Activated naive CD8-positive, alpha-beta T cell (primary cell): Measurements from ENCODE around the gene DCTN2.
"Not testable (repeated sequence)": the region's sequence is repeated elsewhere in the genome, so short reads cannot be mapped to it uniquely, and the experiment has no call there.

Experiments
- H3K27ac Mint-ChIP-seq: one replicate; pipeline ENCODE4 v1.8.0; 2021; ENCODE audit warnings: mixed read lengths
- H3K27me3 Mint-ChIP-seq: one replicate; pipeline ENCODE4 v1.8.0; 2021; ENCODE audit warnings: mixed read lengths
- H3K36me3 Mint-ChIP-seq: one replicate; pipeline ENCODE4 v1.8.0; 2021; ENCODE audit warnings: mixed read lengths
- H3K4me1 Mint-ChIP-seq: one replicate; pipeline ENCODE4 v1.8.0; 2021; ENCODE audit warnings: low read depth, mixed read lengths
- H3K4me3 Mint-ChIP-seq: one replicate; pipeline ENCODE4 v1.8.0; 2021; ENCODE audit warnings: mild to moderate bottlenecking, mixed read lengths
- H3K9me3 Mint-ChIP-seq: one replicate; pipeline ENCODE4 v1.8.0; 2021; ENCODE audit warnings: low read depth, mixed read lengths

Gene DCTN2

GRCh38 chr12:57563358-57563757 is 16.4 kb upstream of the DCTN2 start:
- H3K4me1 Mint-ChIP-seq: no peaks in the 10 kb centered on the region
- H3K27me3 Mint-ChIP-seq: no peaks in the 10 kb centered on the region
- no peak overlapping the region for H3K27ac Mint-ChIP-seq
- peaks cover 2% of the 10 kb centered on the region for H3K36me3 Mint-ChIP-seq
- H3K9me3 Mint-ChIP-seq: no peaks in the 10 kb centered on the region
- no peak overlapping the region for H3K4me3 Mint-ChIP-seq

GRCh38 chr12:57561117-57561516 is 14.1 kb upstream of the DCTN2 start:
- H3K27me3 Mint-ChIP-seq, H3K4me3 Mint-ChIP-seq, H3K36me3 Mint-ChIP-seq, H3K27ac Mint-ChIP-seq, H3K4me1 Mint-ChIP-seq, H3K9me3 Mint-ChIP-seq: not testable (repeated sequence)

- Mint-ChIP-seq H3K9me3 (no peaks in the 10 kb centered on the region), H3K27me3 (no peaks in the 10 kb centered on the region), H3K36me3 (peaks cover 2% of the 10 kb centered on the region), H3K4me1 (no peaks in the 10 kb centered on the region), H3K4me3 (no peak overlapping the region), H3K27ac (no peak overlapping the region)
These were observed 13.5 kb upstream of the DCTN2 start for GRCh38 chr12:57560516-57560915.

- Mint-ChIP-seq H3K27me3 (no peaks in the 10 kb centered on the region), H3K4me1 (no peaks in the 10 kb centered on the region), H3K4me3 (no peak overlapping the region), H3K36me3 (peaks cover 2% of the 10 kb centered on the region), H3K9me3 (no peaks in the 10 kb centered on the region), H3K27ac (no peak overlapping the region)
These were observed 11.9 kb upstream of the DCTN2 start for GRCh38 chr12:57558864-57559263.

DNA sequence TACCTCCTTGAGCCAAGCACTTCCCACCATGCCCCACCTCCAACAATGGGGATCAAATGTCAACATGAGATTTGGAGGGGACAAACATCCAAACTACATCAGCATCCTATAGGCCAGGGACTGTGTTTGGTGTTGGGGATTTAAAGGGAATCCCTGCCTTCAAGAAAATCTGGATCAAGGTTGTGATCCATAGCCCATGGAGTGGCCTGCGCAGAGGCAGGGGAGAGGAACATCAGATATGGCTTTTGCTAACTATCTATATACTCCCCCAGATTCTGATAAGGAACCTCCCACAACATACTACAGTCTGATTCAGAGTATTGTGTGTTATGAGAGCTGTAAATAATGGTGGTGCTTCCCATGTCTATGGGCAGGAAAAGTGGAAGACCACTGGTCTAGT is 7.9 kb upstream of the DCTN2 start:
- no peak overlapping the region for H3K27ac Mint-ChIP-seq
- H3K27me3 Mint-ChIP-seq: no peaks in the 10 kb centered on the region
- H3K4me1 Mint-ChIP-seq: peaks cover 6% of the 10 kb centered on the region
- no peaks in the 10 kb centered on the region for H3K9me3 Mint-ChIP-seq
- no peak overlapping the region for H3K4me3 Mint-ChIP-seq
- no peaks in the 10 kb centered on the region for H3K36me3 Mint-ChIP-seq

GRCh38 chr12:57554453-57554852 is 7.5 kb upstream of the DCTN2 start:
- no peaks in the 10 kb centered on the region for H3K36me3 Mint-ChIP-seq
- no peaks in the 10 kb centered on the region for H3K27me3 Mint-ChIP-seq
- no peaks in the 10 kb centered on the region for H3K9me3 Mint-ChIP-seq
- H3K27ac Mint-ChIP-seq: no peak overlapping the region
- H3K4me3 Mint-ChIP-seq: no peak overlapping the region
- peaks cover 7% of the 10 kb centered on the region for H3K4me1 Mint-ChIP-seq

DNA sequence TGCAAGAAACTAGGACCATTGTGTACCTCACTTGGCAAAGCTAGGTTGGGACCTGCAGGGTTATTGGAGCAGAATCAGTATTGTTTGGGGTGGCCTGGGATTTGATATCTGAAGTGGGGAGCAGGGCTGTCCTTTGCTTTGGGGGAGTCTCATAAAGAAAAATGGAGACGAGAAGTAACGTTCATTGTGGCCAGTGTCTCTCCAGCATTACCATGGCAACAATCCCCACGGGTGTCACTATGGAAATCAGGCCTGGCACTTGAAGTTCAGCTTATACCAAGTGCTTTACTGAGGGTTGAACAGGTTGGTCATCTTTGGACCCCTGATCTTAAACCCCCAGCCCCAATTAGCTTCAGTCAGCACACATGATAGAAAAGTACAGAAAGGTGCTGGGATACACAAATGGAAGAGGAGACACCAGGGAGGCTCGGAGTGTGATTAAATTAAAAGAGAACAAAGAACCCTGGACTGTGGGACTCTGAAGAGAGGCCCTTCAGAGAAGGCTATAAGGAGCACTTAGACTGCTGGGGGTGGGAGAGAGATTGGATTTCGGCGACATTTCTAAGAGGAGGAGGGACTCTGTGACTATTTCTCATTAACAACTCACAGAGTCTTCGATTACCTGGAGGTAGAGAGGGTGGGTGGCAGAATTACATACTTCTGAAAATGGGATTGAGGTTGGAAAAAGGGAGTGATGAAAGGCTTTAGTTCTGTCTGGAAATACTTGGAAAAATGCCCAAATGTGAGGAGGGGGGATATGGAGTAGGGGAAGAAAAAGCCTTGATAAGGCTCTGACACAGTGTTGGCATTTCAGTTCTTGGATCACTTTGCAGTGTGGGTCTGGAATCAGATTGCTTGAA is 6.6 kb upstream of the DCTN2 start:
- Mint-ChIP-seq H3K36me3 (no peaks in the 10 kb centered on the region), H3K27me3 (no peaks in the 10 kb centered on the region), H3K4me1 (peaks cover 11% of the 10 kb centered on the region), H3K27ac (no peak overlapping the region), H3K4me3 (no peak overlapping the region), H3K9me3 (no peaks in the 10 kb centered on the region)

DNA sequence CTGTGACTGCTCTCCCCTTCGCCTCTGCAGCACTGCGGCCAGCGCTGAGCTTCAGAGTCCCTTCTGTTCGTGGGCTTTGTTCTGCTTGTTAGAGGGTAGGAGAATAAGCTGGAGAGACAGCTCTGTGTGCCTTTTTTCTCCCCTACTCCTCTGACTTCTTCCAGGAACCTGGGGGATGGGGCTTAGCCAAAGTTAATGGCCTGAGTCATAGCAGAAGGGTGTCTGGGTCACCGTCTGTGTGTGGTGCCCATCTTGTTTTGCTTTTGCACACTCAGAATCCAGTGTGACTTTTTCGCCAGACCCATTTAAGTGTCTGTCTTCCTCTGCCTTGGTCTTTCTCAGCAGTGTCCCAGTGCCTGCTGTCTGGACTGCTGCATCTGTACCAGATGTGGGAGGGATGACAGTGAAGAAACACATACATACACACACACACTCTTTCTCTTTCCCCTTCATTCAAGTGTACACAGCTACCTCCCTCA is 5.9 kb upstream of the DCTN2 start:
- Mint-ChIP-seq H3K4me1 (peaks cover 11% of the 10 kb centered on the region), H3K27ac (no peak overlapping the region)

DNA sequence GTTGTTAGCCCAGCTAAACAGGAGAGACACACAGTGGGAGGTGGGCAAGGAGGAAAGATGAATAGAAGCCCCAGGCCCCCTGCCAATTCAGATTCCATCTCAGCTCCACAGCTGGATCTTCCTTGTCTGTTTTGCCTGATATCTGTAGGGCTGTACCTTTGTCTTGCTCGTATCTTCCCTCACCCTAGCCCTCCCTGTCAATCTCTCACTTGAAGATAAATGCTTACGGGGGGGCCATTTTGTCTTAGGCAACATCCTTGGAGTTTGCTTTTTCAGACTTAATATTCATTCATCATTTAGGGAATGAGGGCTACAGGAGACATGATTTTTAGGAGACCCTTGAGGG is 5.3 kb upstream of the DCTN2 start:
- H3K9me3 Mint-ChIP-seq: no peaks in the 10 kb centered on the region
- H3K4me3 Mint-ChIP-seq: no peak overlapping the region
- H3K36me3 Mint-ChIP-seq: no peaks in the 10 kb centered on the region
- no peak overlapping the region for H3K27ac Mint-ChIP-seq
- peaks cover 17% of the 10 kb centered on the region for H3K4me1 Mint-ChIP-seq
- no peaks in the 10 kb centered on the region for H3K27me3 Mint-ChIP-seq

More for the DNA sequence above, 5.9 kb upstream of the DCTN2 start:
- no peaks in the 10 kb centered on the region for H3K36me3 Mint-ChIP-seq
- no peaks in the 10 kb centered on the region for H3K27me3 Mint-ChIP-seq
- H3K4me3 Mint-ChIP-seq: no peak overlapping the region
- no peaks in the 10 kb centered on the region for H3K9me3 Mint-ChIP-seq

DNA sequence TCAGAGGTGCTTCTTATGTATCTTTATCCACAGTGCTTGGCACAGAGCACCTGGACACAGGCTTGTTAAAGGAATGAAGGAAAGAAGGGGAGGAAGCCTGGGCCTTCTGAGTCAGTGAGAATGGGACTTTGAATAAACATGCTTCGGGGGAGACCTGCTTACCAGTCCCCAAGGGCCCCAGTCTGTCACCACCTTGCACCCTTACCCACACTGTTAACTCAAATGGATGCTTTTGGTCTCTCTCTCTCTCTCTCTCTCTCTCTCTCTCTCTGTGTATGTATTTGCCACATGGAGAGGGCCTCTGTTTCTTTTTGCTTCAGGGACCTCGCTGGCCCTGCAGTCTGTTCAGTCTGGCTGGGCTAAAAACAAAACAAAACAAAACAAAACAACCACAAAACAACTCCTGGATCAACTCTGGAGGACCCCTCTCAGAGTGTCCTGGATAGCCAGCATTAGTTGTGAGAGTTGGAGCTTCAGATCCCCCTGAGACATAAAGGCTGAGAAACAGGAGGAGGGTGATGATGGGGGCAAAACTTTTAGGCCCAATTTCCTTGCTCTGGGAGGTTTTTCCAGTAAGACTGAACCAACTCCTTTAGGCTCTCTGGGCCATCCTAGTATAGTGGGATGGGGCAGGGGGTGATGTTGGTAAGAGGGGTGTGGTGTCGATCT is 4.8 kb upstream of the DCTN2 start:
- Mint-ChIP-seq H3K9me3 (no peaks in the 10 kb centered on the region), H3K4me1 (peaks cover 19% of the 10 kb centered on the region), H3K36me3 (no peaks in the 10 kb centered on the region), H3K27ac (no peak overlapping the region), H3K27me3 (no peaks in the 10 kb centered on the region), H3K4me3 (peak overlapping the region; percentile 77)

DNA sequence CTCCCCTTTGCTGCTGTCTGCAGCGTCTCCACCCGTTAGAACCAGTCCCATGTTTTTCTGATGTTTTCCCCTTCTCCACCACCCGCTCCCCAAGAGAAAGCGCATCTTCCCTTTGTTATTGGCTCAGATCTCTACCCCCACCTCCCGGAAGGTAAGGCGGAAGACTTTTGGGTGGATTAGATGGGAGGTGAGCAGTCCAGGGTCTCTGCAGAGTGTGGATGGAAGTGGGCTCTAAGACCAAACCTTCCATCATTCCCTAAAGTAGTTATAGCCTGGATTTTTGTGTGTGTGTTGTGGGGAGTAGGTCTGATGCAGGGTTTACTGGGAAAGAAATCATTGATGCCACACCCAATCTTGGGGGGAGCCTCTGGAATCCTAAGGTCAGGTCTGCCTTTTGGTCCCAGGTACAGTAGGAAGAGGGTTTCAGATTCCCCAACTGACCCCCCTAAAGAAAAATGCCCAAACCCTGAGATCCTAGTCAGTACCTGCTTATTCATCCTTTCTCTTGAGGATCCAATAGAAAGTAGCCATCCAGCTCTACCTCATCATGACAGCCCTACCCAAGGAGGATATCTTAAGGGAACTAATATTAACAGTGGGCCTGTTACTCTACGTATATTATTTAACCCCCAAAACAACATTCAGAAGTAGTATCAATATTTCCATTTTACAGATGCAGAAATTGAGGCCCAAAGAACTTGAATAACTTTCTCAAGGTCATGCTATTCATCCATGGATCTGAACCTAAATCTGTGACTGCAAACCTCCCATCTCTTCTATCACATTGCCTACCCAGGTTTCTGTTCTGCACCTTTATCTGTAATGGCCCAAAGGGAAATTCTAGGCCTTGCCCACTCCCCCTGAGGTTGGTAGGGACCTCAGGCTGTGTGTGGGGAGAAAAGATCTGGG is 3.9 kb upstream of the DCTN2 start:
- Mint-ChIP-seq H3K27me3 (no peaks in the 10 kb centered on the region), H3K27ac (peak overlapping the region; percentile 29), H3K9me3 (no peaks in the 10 kb centered on the region), H3K4me3 (peak overlapping the region; percentile 77), H3K36me3 (peaks cover 2% of the 10 kb centered on the region), H3K4me1 (peaks cover 24% of the 10 kb centered on the region)

- Mint-ChIP-seq H3K4me1 (peaks cover 32% of the 10 kb centered on the region), H3K9me3 (no peaks in the 10 kb centered on the region), H3K4me3 (peak within 1 kb of the TSS; percentile 79), H3K27me3 (no peaks in the 10 kb centered on the region), H3K36me3 (peaks cover 2% of the 10 kb centered on the region), H3K27ac (peak within 1 kb of the TSS; percentile 29)
These were observed 3.1 kb upstream of the DCTN2 start, which contains the start of gene KIF5A for GRCh38 chr12:57549909-57550640. Gene KIF5A (plus strand): TSS chr12:57550044. CDS start chr12:57550272, 228 bp downstream.

DNA sequence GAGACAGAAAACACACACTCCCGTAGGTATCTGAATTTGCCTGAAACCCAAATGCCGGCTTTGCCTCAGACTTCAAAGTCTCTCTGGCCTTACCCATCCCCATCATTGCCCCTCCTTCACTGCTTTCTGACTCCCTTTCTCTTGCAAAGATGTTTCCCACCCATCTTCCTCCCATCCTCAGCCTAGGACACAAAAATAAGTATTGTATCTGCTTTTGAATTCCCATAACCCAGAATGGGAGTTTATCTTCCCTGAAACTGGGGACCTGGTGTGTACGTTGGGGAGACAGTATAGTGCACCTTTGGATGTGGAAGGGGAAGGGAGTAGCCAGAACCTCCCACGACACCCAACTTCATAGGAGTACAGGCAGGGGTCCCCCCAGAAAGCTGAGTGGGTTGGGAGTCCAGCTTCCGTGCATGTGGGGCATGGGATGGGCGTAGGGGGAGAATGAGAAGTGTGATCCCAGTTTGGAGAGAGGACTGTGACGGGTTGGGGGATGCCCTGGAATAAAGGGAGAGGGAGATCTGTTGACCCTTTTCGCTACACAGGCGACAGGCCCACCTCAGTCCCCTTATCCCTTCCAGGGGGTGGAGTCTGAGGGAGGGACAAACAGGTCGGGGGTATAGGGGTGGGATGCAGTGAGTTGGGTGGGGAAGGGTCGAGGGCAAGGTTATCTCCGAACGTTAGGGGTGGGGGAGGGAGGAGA is 2.4 kb upstream of the DCTN2 start:
- peak overlapping the region; percentile 79 for H3K4me3 Mint-ChIP-seq
- H3K27me3 Mint-ChIP-seq: no peaks in the 10 kb centered on the region
- H3K36me3 Mint-ChIP-seq: peaks cover 2% of the 10 kb centered on the region

DNA sequence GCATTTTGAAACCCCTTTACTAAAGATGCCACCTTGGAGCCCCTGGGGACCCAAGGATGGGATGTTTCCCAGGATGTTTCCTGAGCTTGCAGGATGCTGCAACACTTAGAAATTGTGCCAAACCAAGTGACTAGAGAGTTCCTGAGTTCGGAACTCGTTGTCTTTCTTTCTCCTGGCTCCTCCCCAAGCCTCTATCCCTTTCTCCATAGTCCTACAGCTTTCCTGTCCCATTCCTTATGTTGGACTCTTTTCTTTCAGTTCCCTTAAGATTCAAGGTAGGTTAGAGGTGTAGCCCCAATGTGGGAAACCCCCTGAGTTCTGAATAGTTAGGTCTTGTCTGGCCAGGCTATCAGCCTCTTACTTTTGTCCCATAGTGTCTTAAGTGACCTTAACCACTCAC is 1.5 kb upstream of the DCTN2 start:
- Mint-ChIP-seq H3K9me3 (no peaks in the 10 kb centered on the region), H3K4me1 (peaks cover 41% of the 10 kb centered on the region), H3K27me3 (no peaks in the 10 kb centered on the region), H3K4me3 (peak overlapping the region; percentile 79), H3K27ac (no peak overlapping the region), H3K36me3 (peaks cover 2% of the 10 kb centered on the region)

More for the DNA sequence above, 2.4 kb upstream of the DCTN2 start:
- H3K4me1 Mint-ChIP-seq: peaks cover 35% of the 10 kb centered on the region
- no peak overlapping the region for H3K27ac Mint-ChIP-seq
- H3K9me3 Mint-ChIP-seq: no peaks in the 10 kb centered on the region
